ENCODE measurements around the gene PTPMT1.

The PTPMT1 gene

GRCh38 chr11:47569646-47570045 lies 4.2 kb downstream of the PTPMT1 start:
- Histone ChIP-seq H3K4me3 (ENCODE audit: low read depth in 1 of 2, low read length in 2 of 2) (no peak overlapping the region), H3K27me3 (ENCODE audit: control insufficient read depth in 1 of 2, insufficient read depth in 2 of 2, low read length in 2 of 2) (no peaks in the 10 kb centered on the region), H3K27ac (ENCODE audit: low read depth, low read length) (no peak overlapping the region), H3K9ac (ENCODE audit: low read length) (no peak overlapping the region), H3K9me3 (ENCODE audit: low read length) (no peaks in the 10 kb centered on the region), H3K4me1 (ENCODE audit: insufficient read depth, low read length) (peaks cover 7% of the 10 kb centered on the region), H3K36me3 (ENCODE audit: insufficient read depth, low read length) (peaks cover 45% of the 10 kb centered on the region)

- Histone ChIP-seq H3K36me3 (ENCODE audit: insufficient read depth, low read length) (peaks cover 50% of the 10 kb centered on the region), H3K27me3 (ENCODE audit: control insufficient read depth in 1 of 2, insufficient read depth in 2 of 2, low read length in 2 of 2) (no peaks in the 10 kb centered on the region), H3K4me3 (ENCODE audit: low read depth in 1 of 2, low read length in 2 of 2) (no peak overlapping the region), H3K9ac (ENCODE audit: low read length) (no peak overlapping the region), H3K27ac (ENCODE audit: low read depth, low read length) (no peak overlapping the region), H3K9me3 (ENCODE audit: low read length) (no peaks in the 10 kb centered on the region), H3K4me1 (ENCODE audit: insufficient read depth, low read length) (peaks cover 7% of the 10 kb centered on the region)
Observed at GRCh38 chr11:47570651-47571356, 5.4 kb downstream of the PTPMT1 start.

- Histone ChIP-seq H3K36me3 (ENCODE audit: insufficient read depth, low read length) (peaks cover 51% of the 10 kb centered on the region), H3K27ac (ENCODE audit: low read depth, low read length) (no peak overlapping the region), H3K4me3 (ENCODE audit: low read depth in 1 of 2, low read length in 2 of 2) (no peak overlapping the region), H3K27me3 (ENCODE audit: control insufficient read depth in 1 of 2, insufficient read depth in 2 of 2, low read length in 2 of 2) (no peaks in the 10 kb centered on the region), H3K9me3 (ENCODE audit: low read length) (no peaks in the 10 kb centered on the region), H3K9ac (ENCODE audit: low read length) (no peak overlapping the region), H3K4me1 (ENCODE audit: insufficient read depth, low read length) (peaks cover 4% of the 10 kb centered on the region)
Observed at GRCh38 chr11:47571357-47571729, 5.9 kb downstream of the PTPMT1 start.

- Histone ChIP-seq H3K4me3 (ENCODE audit: low read depth in 1 of 2, low read length in 2 of 2) (no peak overlapping the region), H3K9me3 (ENCODE audit: low read length) (no peaks in the 10 kb centered on the region), H3K27me3 (ENCODE audit: control insufficient read depth in 1 of 2, insufficient read depth in 2 of 2, low read length in 2 of 2) (no peaks in the 10 kb centered on the region), H3K27ac (ENCODE audit: low read depth, low read length) (no peak overlapping the region), H3K4me1 (ENCODE audit: insufficient read depth, low read length) (no peaks in the 10 kb centered on the region), H3K9ac (ENCODE audit: low read length) (no peak overlapping the region), H3K36me3 (ENCODE audit: insufficient read depth, low read length) (peaks cover 51% of the 10 kb centered on the region)
Observed at GRCh38 chr11:47571895-47572294, 6.5 kb downstream of the PTPMT1 start.

GRCh38 chr11:47572715-47573255 lies 7.4 kb downstream of the PTPMT1 start:
- no peaks in the 10 kb centered on the region for H3K9me3 ChIP-seq (ENCODE audit: low read length)
- H3K27me3 ChIP-seq (ENCODE audit: control insufficient read depth in 1 of 2, insufficient read depth in 2 of 2, low read length in 2 of 2), result no peaks in the 10 kb centered on the region
- H3K27ac ChIP-seq (ENCODE audit: low read depth, low read length), result no peak overlapping the region
- H3K4me3 ChIP-seq (ENCODE audit: low read depth in 1 of 2, low read length in 2 of 2), result no peak overlapping the region
- H3K9ac ChIP-seq (ENCODE audit: low read length), result no peak overlapping the region
- H3K4me1 ChIP-seq (ENCODE audit: insufficient read depth, low read length), result peaks cover 8% of the 10 kb centered on the region
- H3K36me3 ChIP-seq (ENCODE audit: insufficient read depth, low read length), result peaks cover 51% of the 10 kb centered on the region

GRCh38 chr11:47573321-47573720 lies 7.9 kb downstream of the PTPMT1 start:
- Histone ChIP-seq H3K4me1 (ENCODE audit: insufficient read depth, low read length) (peaks cover 13% of the 10 kb centered on the region), H3K27me3 (ENCODE audit: control insufficient read depth in 1 of 2, insufficient read depth in 2 of 2, low read length in 2 of 2) (no peaks in the 10 kb centered on the region), H3K4me3 (ENCODE audit: low read depth in 1 of 2, low read length in 2 of 2) (no peak overlapping the region), H3K27ac (ENCODE audit: low read depth, low read length) (no peak overlapping the region), H3K36me3 (ENCODE audit: insufficient read depth, low read length) (peaks cover 51% of the 10 kb centered on the region), H3K9ac (ENCODE audit: low read length) (no peak overlapping the region), H3K9me3 (ENCODE audit: low read length) (no peaks in the 10 kb centered on the region)

- H3K9ac ChIP-seq (ENCODE audit: low read length), result no peak overlapping the region
- H3K27ac ChIP-seq (ENCODE audit: low read depth, low read length), result peak overlapping the region; percentile 98
- no peaks in the 10 kb centered on the region for H3K27me3 ChIP-seq (ENCODE audit: control insufficient read depth in 1 of 2, insufficient read depth in 2 of 2, low read length in 2 of 2)
- H3K36me3 ChIP-seq (ENCODE audit: insufficient read depth, low read length), result peaks cover 41% of the 10 kb centered on the region
- H3K4me3 ChIP-seq (ENCODE audit: low read depth in 1 of 2, low read length in 2 of 2), result peak overlapping the region; percentile 71 to 98
- no peaks in the 10 kb centered on the region for H3K9me3 ChIP-seq (ENCODE audit: low read length)
- peaks cover 26% of the 10 kb centered on the region for H3K4me1 ChIP-seq (ENCODE audit: insufficient read depth, low read length)
Observed at GRCh38 chr11:47577460-47578041, 12.2 kb downstream of the PTPMT1 start.

- H3K4me3 ChIP-seq (ENCODE audit: low read depth in 1 of 2, low read length in 2 of 2), result peak within 1 kb of the TSS; percentile 71 to 98
- H3K27me3 ChIP-seq (ENCODE audit: control insufficient read depth in 1 of 2, insufficient read depth in 2 of 2, low read length in 2 of 2), result no peaks in the 10 kb centered on the region
- no peaks in the 10 kb centered on the region for H3K9me3 ChIP-seq (ENCODE audit: low read length)
- H3K9ac ChIP-seq (ENCODE audit: low read length), result peak within 1 kb of the TSS; percentile 92
- peaks cover 26% of the 10 kb centered on the region for H3K4me1 ChIP-seq (ENCODE audit: insufficient read depth, low read length)
- H3K27ac ChIP-seq (ENCODE audit: low read depth, low read length), result peak within 1 kb of the TSS; percentile 98
- H3K36me3 ChIP-seq (ENCODE audit: insufficient read depth, low read length), result peaks cover 39% of the 10 kb centered on the region
Observed at GRCh38 chr11:47578524-47579494, 13.4 kb downstream of the PTPMT1 start, which contains the start of the genes KBTBD4 and NDUFS3. KBTBD4 (minus strand) TSS chr11:47578970; CDS start chr11:47578951, 19 bp downstream. NDUFS3 (plus strand) TSS chr11:47579074; CDS start chr11:47579092, 18 bp downstream.

GRCh38 chr11:47583844-47584243 lies 18.4 kb downstream of the PTPMT1 start:
- no peaks in the 10 kb centered on the region for H3K27me3 ChIP-seq (ENCODE audit: control insufficient read depth in 1 of 2, insufficient read depth in 2 of 2, low read length in 2 of 2)
- H3K4me3 ChIP-seq (ENCODE audit: low read depth in 1 of 2, low read length in 2 of 2), result no peak overlapping the region
- peaks cover 46% of the 10 kb centered on the region for H3K36me3 ChIP-seq (ENCODE audit: insufficient read depth, low read length)
- H3K9ac ChIP-seq (ENCODE audit: low read length), result no peak overlapping the region
- H3K4me1 ChIP-seq (ENCODE audit: insufficient read depth, low read length), result peaks cover 19% of the 10 kb centered on the region
- H3K27ac ChIP-seq (ENCODE audit: low read depth, low read length), result no peak overlapping the region
- no peaks in the 10 kb centered on the region for H3K9me3 ChIP-seq (ENCODE audit: low read length)

- Histone ChIP-seq H3K4me3 (ENCODE audit: low read depth in 1 of 2, low read length in 2 of 2) (no peak within 1 kb of the TSS), H3K9me3 (ENCODE audit: low read length) (no peaks in the 10 kb centered on the region), H3K27me3 (ENCODE audit: control insufficient read depth in 1 of 2, insufficient read depth in 2 of 2, low read length in 2 of 2) (peaks cover 0 to 3% of the 10 kb centered on the region in 2 donors), H3K4me1 (ENCODE audit: insufficient read depth, low read length) (peaks cover 11% of the 10 kb centered on the region), H3K9ac (ENCODE audit: low read length) (no peak within 1 kb of the TSS), H3K36me3 (ENCODE audit: insufficient read depth, low read length) (peaks cover 37% of the 10 kb centered on the region), H3K27ac (ENCODE audit: low read depth, low read length) (no peak within 1 kb of the TSS)
Observed at GRCh38 chr11:47586098-47586855, 20.9 kb downstream of the PTPMT1 start, which contains the start of gene FAM180B. FAM180B (plus strand) TSS chr11:47586678; CDS start chr11:47586769, 91 bp downstream.

Measured in muscle layer of colon (tissue), 2 donors.